Trophoblast cell (in vitro differentiated cells and primary cell): ENCODE measurements around the gene EVI5L.

Experiments used
- DNase-seq, 2 donors: peaks; one replicate each; pipeline ENCODE4 v3.0.0-alpha.2; 2016
- H2AFZ ChIP-seq: 2 replicates; pipeline ENCODE4 v1.6.1; 2013; ENCODE audit warnings: low read length, moderate library complexity, mild to moderate bottlenecking; ENCODE audit not compliant: insufficient read depth, poor library complexity
- H2AK5ac ChIP-seq: 2 replicates; pipeline ENCODE4 v1.6.1; 2013; ENCODE audit warnings: mild to moderate bottlenecking, low read length
- H2BK120ac ChIP-seq: 2 replicates; pipeline ENCODE4 v1.6.1; 2013; ENCODE audit warnings: low read length, mild to moderate bottlenecking, moderate library complexity; ENCODE audit not compliant: insufficient read depth, poor library complexity
- H2BK12ac ChIP-seq: 2 replicates; pipeline ENCODE4 v1.6.1; 2013; ENCODE audit warnings: mild to moderate bottlenecking, low read length, moderate library complexity
- H2BK5ac ChIP-seq: 2 replicates; pipeline ENCODE4 v1.6.1; 2013; ENCODE audit warnings: low read length, low read depth, moderate library complexity, mild to moderate bottlenecking; ENCODE audit not compliant: poor library complexity
- H3K14ac ChIP-seq: 2 replicates; pipeline ENCODE4 v1.6.1; 2013; ENCODE audit warnings: mild to moderate bottlenecking, low read length
- H3K18ac ChIP-seq: 2 replicates; pipeline ENCODE4 v1.6.1; 2013; ENCODE audit warnings: mild to moderate bottlenecking, low read length
- H3K23ac ChIP-seq: 2 replicates; pipeline ENCODE4 v1.6.1; 2013; ENCODE audit warnings: low read length
- H3K27ac ChIP-seq: 2 replicates; pipeline ENCODE4 v1.5.1; 2013; ENCODE audit warnings: low read depth, mild to moderate bottlenecking, inconsistent platforms, low read length, moderate library complexity
- H3K27me3 ChIP-seq: 2 replicates; pipeline ENCODE4 v1.6.1; 2013; ENCODE audit warnings: inconsistent platforms, mild to moderate bottlenecking, low read length, moderate library complexity; ENCODE audit not compliant: insufficient read depth
- H3K36me3 ChIP-seq, 2 experiments: 1 replicate in 1 of 2; 2 replicates in 1 of 2; pipeline ENCODE4 v1.6.1; 2013; ENCODE audit warnings: low read length in 2 of 2, mild to moderate bottlenecking in 2 of 2, moderate library complexity in 1 of 2; ENCODE audit not compliant: insufficient read depth in 2 of 2, control insufficient read depth in 1 of 2
- H3K4ac ChIP-seq: 2 replicates; pipeline ENCODE4 v1.6.1; 2013; ENCODE audit warnings: low read depth, mild to moderate bottlenecking, low read length, moderate library complexity
- H3K4me1 ChIP-seq, 2 experiments: 1 replicate in 1 of 2; 2 replicates in 1 of 2; pipeline ENCODE4 v1.6.1; 2013; ENCODE audit warnings: low read length in 2 of 2, mild to moderate bottlenecking in 2 of 2, moderate library complexity in 1 of 2; ENCODE audit not compliant: insufficient read depth in 2 of 2, control insufficient read depth in 1 of 2
- H3K4me2 ChIP-seq: 2 replicates; pipeline ENCODE4 v1.6.1; 2013; ENCODE audit warnings: inconsistent platforms, mild to moderate bottlenecking, low read length, moderate library complexity
- H3K4me3 ChIP-seq: 2 replicates; pipeline ENCODE4 v1.5.1; 2013; ENCODE audit warnings: mild to moderate bottlenecking, low read depth, low read length, inconsistent platforms
- H3K79me1 ChIP-seq: one replicate; pipeline ENCODE4 v1.6.1; 2013; ENCODE audit warnings: low read length
- H3K79me2 ChIP-seq: 2 replicates; pipeline ENCODE4 v1.6.1; 2013; ENCODE audit warnings: low read length, mild to moderate bottlenecking; ENCODE audit not compliant: control insufficient read depth, insufficient read depth, poor library complexity
- H3K9ac ChIP-seq: 2 replicates; pipeline ENCODE4 v1.6.1; 2013; ENCODE audit warnings: mild to moderate bottlenecking, low read length
- H3K9me3 ChIP-seq: 2 replicates; pipeline ENCODE4 v1.6.1; 2013; ENCODE audit warnings: low read depth, mild to moderate bottlenecking, control low read depth, inconsistent platforms, low read length; ENCODE audit not compliant: insufficient read depth
- H4K12ac ChIP-seq: 2 replicates; pipeline ENCODE4 v1.6.1; 2013; ENCODE audit warnings: low read depth, mild to moderate bottlenecking, low read length, moderate library complexity
- H4K8ac ChIP-seq: 2 replicates; pipeline ENCODE4 v1.6.1; 2013; ENCODE audit warnings: low read depth, mild to moderate bottlenecking, low read length, moderate library complexity
- H4K91ac ChIP-seq: one replicate; pipeline ENCODE4 v1.6.1; 2013; ENCODE audit warnings: low read depth, mild to moderate bottlenecking, low read length, moderate library complexity
- WGBS: extraction: QIAGEN DNeasy Blood & Tissue Kit; methylation state at CpG from one replicate; pipeline ENCODE4 v1.1.7; 2013; ENCODE audit warnings: missing lambda C conversion rate; ENCODE audit not compliant: insufficient read length, insufficient coverage; ENCODE audit errors: extremely low coverage; 5-methylcytosine and 5-hydroxymethylcytosine counted together

EVI5L gene

GRCh38 chr19:7904074-7905020, 74.3 kb downstream of the EVI5L start:
- Histone ChIP-seq H2BK12ac (peak overlapping the region; percentile 3), H3K4me3 (peak overlapping the region; percentile 91), H2AK5ac (peak overlapping the region; percentile 61), H2BK5ac (peak overlapping the region; percentile 88), H3K4me1 (peaks cover 13 to 15% of the 10 kb centered on the region in 2 experiments), H4K91ac (peak overlapping the region; percentile 87), H3K79me1 (peaks cover 16% of the 10 kb centered on the region), H4K12ac (peak overlapping the region; percentile 91), H3K9ac (peak overlapping the region; percentile 87), H2AFZ (peak overlapping the region; percentile 82), H4K8ac (peak overlapping the region; percentile 97), H3K79me2 (peaks cover 17% of the 10 kb centered on the region), H2BK120ac (peak overlapping the region; percentile 82), H3K4me2 (peak overlapping the region; percentile 91), H3K9me3 (peaks cover 2% of the 10 kb centered on the region), H3K27ac (peak overlapping the region; percentile 86), H3K27me3 (no peaks in the 10 kb centered on the region), H3K23ac (no peak overlapping the region), H3K36me3 (peaks cover 11 to 13% of the 10 kb centered on the region in 2 experiments), H3K14ac (peak overlapping the region; percentile 85), H3K18ac (peak overlapping the region; percentile 93), H3K4ac (peak overlapping the region; percentile 71)
- WGBS: no CpG with 5 or more reads among the region's 68 CpGs
- DNase-seq: peak in 1 of 2 donors; percentile 46

GRCh38 chr19:7905268-7905667, 75.2 kb downstream of the EVI5L start:
- Histone ChIP-seq H3K27me3 (no peaks in the 10 kb centered on the region), H3K14ac (no peak overlapping the region), H2BK12ac (no peak overlapping the region), H3K79me1 (peaks cover 16% of the 10 kb centered on the region), H3K36me3 (peaks cover 19 to 20% of the 10 kb centered on the region in 2 experiments), H4K12ac (no peak overlapping the region), H2AFZ (no peak overlapping the region), H3K23ac (no peak overlapping the region), H3K4me2 (no peak overlapping the region), H3K9me3 (peaks cover 2% of the 10 kb centered on the region), H4K91ac (no peak overlapping the region), H4K8ac (no peak overlapping the region), H3K9ac (no peak overlapping the region), H2AK5ac (no peak overlapping the region), H3K4me3 (no peak overlapping the region), H2BK120ac (no peak overlapping the region), H3K79me2 (peaks cover 17% of the 10 kb centered on the region), H2BK5ac (no peak overlapping the region), H3K4me1 (peaks cover 13 to 15% of the 10 kb centered on the region in 2 experiments), H3K18ac (no peak overlapping the region), H3K4ac (peak overlapping the region; percentile 71), H3K27ac (no peak overlapping the region)
- WGBS: no CpG with 5 or more reads among the region's 10 CpGs
- DNase-seq: no peak

GRCh38 chr19:7905859-7906258, 75.8 kb downstream of the EVI5L start:
- H3K4me1 ChIP-seq: peaks cover 13 to 15% of the 10 kb centered on the region in 2 experiments
- H4K91ac ChIP-seq: no peak overlapping the region
- no peak overlapping the region for H3K27ac ChIP-seq
- no CpG with 5 or more reads among the region's 10 CpGs for WGBS
- H2BK5ac ChIP-seq: no peak overlapping the region
- no peak overlapping the region for H3K23ac ChIP-seq
- no peak overlapping the region for H4K12ac ChIP-seq
- no peak overlapping the region for H3K4ac ChIP-seq
- H4K8ac ChIP-seq: no peak overlapping the region
- H3K79me2 ChIP-seq: peaks cover 17% of the 10 kb centered on the region
- no peak overlapping the region for H2BK12ac ChIP-seq
- H3K18ac ChIP-seq: no peak overlapping the region
- no peaks in the 10 kb centered on the region for H3K27me3 ChIP-seq
- peaks cover 2% of the 10 kb centered on the region for H3K9me3 ChIP-seq
- no peak overlapping the region for H2BK120ac ChIP-seq
- no peak overlapping the region for H3K4me2 ChIP-seq
- no peak overlapping the region for H3K9ac ChIP-seq
- H2AK5ac ChIP-seq: no peak overlapping the region
- H3K36me3 ChIP-seq: peaks cover 25 to 26% of the 10 kb centered on the region in 2 experiments
- H3K4me3 ChIP-seq: no peak overlapping the region
- H2AFZ ChIP-seq: no peak overlapping the region
- peaks cover 16% of the 10 kb centered on the region for H3K79me1 ChIP-seq
- H3K14ac ChIP-seq: no peak overlapping the region
- no peak for DNase-seq

- no peak overlapping the region for H3K18ac ChIP-seq
- WGBS: no CpG with 5 or more reads among the region's 19 CpGs
Measured at GRCh38 chr19:7907122-7907521, 77.1 kb downstream of the EVI5L start.

More at GRCh38 chr19:7907122-7907521, 77.1 kb downstream of the EVI5L start:
- Histone ChIP-seq H3K79me2 (peaks cover 17% of the 10 kb centered on the region), H3K23ac (no peak overlapping the region), H2BK5ac (no peak overlapping the region), H3K27me3 (no peaks in the 10 kb centered on the region), H3K79me1 (peaks cover 16% of the 10 kb centered on the region), H2AK5ac (no peak overlapping the region), H4K8ac (no peak overlapping the region), H3K36me3 (peaks cover 37% of the 10 kb centered on the region in 2 experiments), H2AFZ (no peak overlapping the region), H3K4me3 (no peak overlapping the region), H2BK120ac (no peak overlapping the region), H3K4me1 (peaks cover 13 to 15% of the 10 kb centered on the region in 2 experiments), H3K27ac (no peak overlapping the region), H3K4ac (no peak overlapping the region), H4K91ac (no peak overlapping the region), H4K12ac (no peak overlapping the region), H3K4me2 (no peak overlapping the region), H3K9ac (no peak overlapping the region), H3K9me3 (peaks cover 2% of the 10 kb centered on the region), H3K14ac (no peak overlapping the region), H2BK12ac (no peak overlapping the region)
- no peak for DNase-seq
